Neural cell (in vitro differentiated cells): ENCODE measurements around the gene TBR1. TPM values are rescaled to one million over a fixed set of nuclear protein-coding genes. Genes with fewer than 3 reads are reported as not detected.
A peak's percentile ranks its signal among the peaks of the same experiment; 100 is the strongest.

ENCODE experiments used
- H2AFZ ChIP-seq: fragments of 200-600, 300-800 bp; sonication (generic), shearing (Covaris generic); 2 replicates; pipeline ENCODE4 v1.6.0; 2014; ENCODE audit warnings: low read depth, mild to moderate bottlenecking, antibody characterized with exemption, low read length, moderate library complexity
- H3F3A ChIP-seq: fragments of 200-600 bp; shearing (Covaris generic); 2 replicates; pipeline ENCODE4 v1.6.1; 2016; ENCODE audit warnings: mild to moderate bottlenecking, moderate library complexity, mixed read lengths, antibody characterized with exemption, low read length; ENCODE audit not compliant: insufficient read depth, poor library complexity, severe bottlenecking
- H3K27ac ChIP-seq: fragments of 200-600, 300-800 bp; sonication (generic), shearing (Covaris generic); 2 replicates; pipeline ENCODE4 v1.5.1; 2014; ENCODE audit warnings: mild to moderate bottlenecking, low read length, moderate library complexity
- H3K27me3 ChIP-seq: fragments of 300-800, 200-600 bp; sonication (generic), shearing (Covaris generic); 2 replicates; pipeline ENCODE4 v1.6.0; 2014; ENCODE audit warnings: mild to moderate bottlenecking, low read depth, low read length, moderate library complexity; ENCODE audit not compliant: insufficient read depth
- H3K36me3 ChIP-seq: fragments of 300-800, 200-600 bp; sonication (generic), shearing (Covaris generic); 2 replicates; pipeline ENCODE4 v1.5.1; 2014; ENCODE audit warnings: mild to moderate bottlenecking, antibody characterized with exemption, low read length, moderate library complexity; ENCODE audit not compliant: insufficient read depth
- H3K4me2 ChIP-seq: fragments of 300-800, 200-600 bp; sonication (generic), shearing (Covaris generic); 2 replicates; pipeline ENCODE4 v1.6.0; 2014; ENCODE audit warnings: mild to moderate bottlenecking, low read length
- H3K4me3 ChIP-seq: fragments of 300-800, 200-600 bp; sonication (generic), shearing (Covaris generic); 2 replicates; pipeline ENCODE4 v1.5.1; 2014; ENCODE audit warnings: mild to moderate bottlenecking, low read length, moderate library complexity
- H3K79me2 ChIP-seq: fragments of 200-600 bp; shearing (Covaris generic); replicated peaks from 2 replicates; pipeline ENCODE4 v1.6.0; 2014; ENCODE audit warnings: mild to moderate bottlenecking, low read length, moderate library complexity; ENCODE audit not compliant: insufficient read depth
- H3K9ac ChIP-seq: fragments of 300-800, 200-600 bp; sonication (generic), shearing (Covaris generic); 2 replicates; pipeline ENCODE4 v1.6.1; 2016; ENCODE audit warnings: mild to moderate bottlenecking, low read length, mixed read lengths
- H3K9me2 ChIP-seq: fragments of 200-600 bp; shearing (Covaris generic); 2 replicates; pipeline ENCODE4 v1.6.1; 2016; ENCODE audit warnings: mild to moderate bottlenecking, low read length, mixed read lengths; ENCODE audit not compliant: insufficient read depth
- H3K9me3 ChIP-seq: fragments of 200-600, 300-800 bp; sonication (generic), shearing (Covaris generic); 2 replicates; pipeline ENCODE4 v1.6.1; 2016; ENCODE audit warnings: mild to moderate bottlenecking, mixed run types, low read length, moderate library complexity, mixed read lengths
- H4K20me1 ChIP-seq: fragments of 200-600 bp; shearing (Covaris generic); 2 replicates; pipeline ENCODE4 v1.6.1; 2016; ENCODE audit warnings: mild to moderate bottlenecking, mixed run types; ENCODE audit not compliant: insufficient read depth
- EZH2 ChIP-seq: fragments of 200-600, 300-800 bp; shearing (Covaris generic), sonication (generic); IDR thresholded peaks from 2 replicates; pipeline ENCODE4 v1.6.1; 2014; ENCODE audit warnings: antibody characterized with exemption, low read length, borderline replicate concordance, mild to moderate bottlenecking; ENCODE audit not compliant: insufficient read depth, poor library complexity, severe bottlenecking
- MXI1 ChIP-seq: fragments of 450-650 bp; conservative IDR thresholded peaks from 2 replicates; pipeline ENCODE4 v1.6.1; 2014; ENCODE audit warnings: antibody characterized with exemption, mild to moderate bottlenecking; ENCODE audit not compliant: poor library complexity, severe bottlenecking
- POLR2AphosphoS5 ChIP-seq: IDR thresholded peaks from 2 replicates; pipeline ENCODE4 v1.6.1; 2012
- RAD21 ChIP-seq: fragments of 450-650 bp; conservative IDR thresholded peaks from 2 replicates; pipeline ENCODE4 v1.6.1; 2014; ENCODE audit warnings: antibody characterized with exemption, mild to moderate bottlenecking, moderate library complexity
- polyA plus RNA-seq: library from polyadenylated mRNA; depleted of rRNA; stranded (reverse); fragments of >200 nt; gene quantifications from 2 replicates; pipeline ENCODE4 v1.2.3, GENCODE V29; 2014
- TF ChIP-seq, protein P1 (sequence below): fragments of 450-650 bp; IDR thresholded peaks from 2 replicates; pipeline ENCODE4 v1.5.1; 2014; ENCODE audit warnings: antibody characterized with exemption, mild to moderate bottlenecking, moderate library complexity; ENCODE audit not compliant: poor library complexity, severe bottlenecking

TBR1 gene
- polyA plus RNA-seq, 1 donor from 2014 or later = 4.5 TPM

DNA sequence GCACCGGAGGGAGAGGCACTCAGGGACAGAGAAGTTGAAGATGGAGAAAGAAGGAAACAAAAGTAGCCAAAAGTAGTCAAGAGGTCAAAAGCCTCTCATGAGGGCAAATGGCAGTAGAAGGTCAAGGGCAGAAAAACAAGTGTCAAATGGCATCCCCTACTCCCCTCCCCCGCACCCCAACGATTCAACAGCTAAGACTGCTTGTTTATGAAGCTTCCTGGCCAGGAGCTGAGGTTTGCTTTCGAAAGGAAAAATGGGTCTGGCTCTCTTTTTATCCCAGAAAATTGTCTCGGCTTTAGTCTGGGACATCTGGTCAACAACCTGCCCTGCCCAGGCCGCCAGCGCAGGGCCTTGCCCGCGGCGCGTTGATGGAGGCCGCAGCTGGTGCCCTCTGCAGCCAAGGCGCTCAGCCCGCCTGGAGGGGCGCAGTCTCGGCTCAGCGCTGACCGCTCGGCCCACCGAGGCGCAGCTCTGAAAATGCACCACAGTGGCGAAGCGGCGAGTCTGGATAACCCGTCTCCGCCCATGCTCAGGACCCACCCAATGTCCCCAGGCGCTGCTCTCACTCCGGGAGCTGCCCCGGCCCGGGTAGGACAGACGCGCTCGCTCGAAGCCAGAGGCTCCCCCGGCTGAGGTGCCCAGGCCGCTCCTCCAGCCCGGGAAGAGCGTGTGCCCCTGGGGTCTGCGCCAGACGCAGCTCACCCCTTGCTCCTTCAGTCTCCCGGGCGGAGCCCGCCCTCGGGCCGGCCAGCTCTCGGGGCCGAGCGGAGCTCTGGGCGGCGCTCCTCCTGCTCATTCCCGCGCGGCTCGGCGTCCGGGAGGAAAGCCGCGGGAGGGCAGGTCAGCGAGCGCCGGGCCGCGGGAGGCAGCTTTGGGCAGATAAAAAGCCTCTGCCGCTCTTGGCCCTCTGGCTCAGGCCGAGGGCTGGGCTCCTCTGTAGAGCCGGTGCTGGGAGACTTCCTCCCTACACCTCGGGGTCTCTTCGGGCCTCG, 1.8 kb upstream of the TBR1 start:
- Histone ChIP-seq H3K9me3 (no peaks in the 10 kb centered on the region), H3F3A (no peaks in the 10 kb centered on the region), H3K4me3 (peak overlapping the region; percentile 61), H2AFZ (no peak overlapping the region), H4K20me1 (no peaks in the 10 kb centered on the region), H3K27me3 (peaks cover 67% of the 10 kb centered on the region), H3K9me2 (no peaks in the 10 kb centered on the region), H3K79me2 (no peaks in the 10 kb centered on the region), H3K36me3 (no peaks in the 10 kb centered on the region), H3K27ac (no peak overlapping the region), H3K9ac (peak overlapping the region; percentile 38), H3K4me2 (no peak overlapping the region)
- TF ChIP-seq RAD21 = no peak
- TF ChIP-seq, protein P1, sequence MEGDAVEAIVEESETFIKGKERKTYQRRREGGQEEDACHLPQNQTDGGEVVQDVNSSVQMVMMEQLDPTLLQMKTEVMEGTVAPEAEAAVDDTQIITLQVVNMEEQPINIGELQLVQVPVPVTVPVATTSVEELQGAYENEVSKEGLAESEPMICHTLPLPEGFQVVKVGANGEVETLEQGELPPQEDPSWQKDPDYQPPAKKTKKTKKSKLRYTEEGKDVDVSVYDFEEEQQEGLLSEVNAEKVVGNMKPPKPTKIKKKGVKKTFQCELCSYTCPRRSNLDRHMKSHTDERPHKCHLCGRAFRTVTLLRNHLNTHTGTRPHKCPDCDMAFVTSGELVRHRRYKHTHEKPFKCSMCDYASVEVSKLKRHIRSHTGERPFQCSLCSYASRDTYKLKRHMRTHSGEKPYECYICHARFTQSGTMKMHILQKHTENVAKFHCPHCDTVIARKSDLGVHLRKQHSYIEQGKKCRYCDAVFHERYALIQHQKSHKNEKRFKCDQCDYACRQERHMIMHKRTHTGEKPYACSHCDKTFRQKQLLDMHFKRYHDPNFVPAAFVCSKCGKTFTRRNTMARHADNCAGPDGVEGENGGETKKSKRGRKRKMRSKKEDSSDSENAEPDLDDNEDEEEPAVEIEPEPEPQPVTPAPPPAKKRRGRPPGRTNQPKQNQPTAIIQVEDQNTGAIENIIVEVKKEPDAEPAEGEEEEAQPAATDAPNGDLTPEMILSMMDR = peak; percentile 19

DNA sequence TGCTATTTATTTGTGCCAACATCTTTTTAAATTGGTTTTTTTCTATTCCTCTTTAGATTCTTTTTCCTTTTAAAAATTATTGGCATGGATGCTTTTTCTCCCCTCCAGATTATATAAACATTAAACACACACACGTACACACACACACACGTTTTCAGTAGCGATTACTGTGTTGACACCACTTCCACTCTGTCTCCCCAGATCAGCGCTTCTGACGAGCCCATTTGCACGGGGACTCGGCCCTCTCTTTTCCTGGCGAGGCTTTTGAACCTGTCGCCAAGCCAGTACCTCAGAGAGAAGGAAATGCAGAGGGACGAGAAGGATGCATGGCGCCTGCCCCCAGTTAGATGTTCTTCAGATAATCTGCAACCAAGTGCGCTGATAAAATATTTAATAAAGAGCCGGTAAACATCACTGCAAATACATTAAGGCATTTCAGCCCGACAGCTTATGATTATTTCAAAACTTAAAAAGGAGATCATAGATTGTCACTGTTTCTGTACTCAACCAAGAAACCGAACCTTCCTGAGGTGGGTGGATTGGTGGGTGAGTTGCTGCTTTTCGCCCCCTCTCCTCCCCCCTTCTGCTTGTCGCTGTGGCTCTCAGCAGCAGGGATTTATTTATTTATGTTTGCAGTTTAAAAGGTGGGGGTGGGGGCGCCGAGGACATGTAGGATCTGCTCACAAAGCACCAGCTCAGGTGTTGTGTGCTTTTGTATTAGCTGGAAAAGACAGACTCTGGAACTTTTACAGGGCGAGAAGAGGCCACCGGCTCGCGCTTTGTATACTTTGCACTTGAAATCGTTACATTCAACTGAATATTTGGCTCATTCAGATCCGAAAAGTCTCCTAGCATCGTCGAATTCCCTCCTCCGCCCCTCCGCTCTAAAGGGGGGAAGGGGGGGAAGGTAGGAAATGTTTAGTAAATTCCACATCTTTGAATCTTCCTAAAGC, 787 bp upstream of the TBR1 start:
- H3K9me3 ChIP-seq = no peaks in the 10 kb centered on the region

DNA sequence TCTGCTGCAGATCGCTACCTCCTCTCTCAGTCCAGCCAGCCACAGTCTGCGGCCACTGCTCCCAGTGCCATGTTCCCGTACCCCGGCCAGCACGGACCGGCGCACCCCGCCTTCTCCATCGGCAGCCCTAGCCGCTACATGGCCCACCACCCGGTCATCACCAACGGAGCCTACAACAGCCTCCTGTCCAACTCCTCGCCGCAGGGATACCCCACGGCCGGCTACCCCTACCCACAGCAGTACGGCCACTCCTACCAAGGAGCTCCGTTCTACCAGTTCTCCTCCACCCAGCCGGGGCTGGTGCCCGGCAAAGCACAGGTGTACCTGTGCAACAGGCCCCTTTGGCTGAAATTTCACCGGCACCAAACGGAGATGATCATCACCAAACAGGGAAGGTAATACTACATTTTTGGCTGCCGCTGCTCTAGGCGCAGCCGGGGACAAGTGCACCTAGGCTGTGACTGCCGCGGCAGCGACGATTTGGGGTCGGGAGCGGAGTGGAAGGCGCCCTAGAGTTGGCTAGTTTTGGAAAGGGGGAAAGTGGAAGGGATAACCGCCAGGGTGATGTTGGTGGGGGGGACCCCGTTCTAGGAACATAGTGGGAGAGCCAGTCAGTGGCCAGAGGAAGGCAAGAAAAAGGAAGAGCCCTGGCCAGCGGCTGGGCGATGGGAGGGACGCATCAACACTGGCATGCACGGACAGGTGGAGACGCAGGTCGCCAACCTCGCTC, 776 bp downstream of the TBR1 start:
- peak overlapping the region; percentile 64 for H3K4me3 ChIP-seq
- no peak overlapping the region for H2AFZ ChIP-seq
- H3F3A ChIP-seq = no peaks in the 10 kb centered on the region
- H3K9me2 ChIP-seq = no peaks in the 10 kb centered on the region
- TF ChIP-seq, protein P1 = no peak
- TF ChIP-seq EZH2 = peak; percentile 57
- no peaks in the 10 kb centered on the region for H3K79me2 ChIP-seq
- H3K27me3 ChIP-seq = peaks cover 92% of the 10 kb centered on the region
- H3K9ac ChIP-seq = peak overlapping the region; percentile 49
- H3K36me3 ChIP-seq = no peaks in the 10 kb centered on the region
- no peaks in the 10 kb centered on the region for H4K20me1 ChIP-seq
- no peak overlapping the region for H3K4me2 ChIP-seq
- no peaks in the 10 kb centered on the region for H3K9me3 ChIP-seq
- H3K27ac ChIP-seq = peak overlapping the region; percentile 42

More for the DNA sequence above, 787 bp upstream of the TBR1 start:
- Histone ChIP-seq H3K9ac (peak overlapping the region; percentile 38), H3K4me2 (no peak overlapping the region), H3K9me2 (no peaks in the 10 kb centered on the region), H3K27me3 (peaks cover 77% of the 10 kb centered on the region), H3K4me3 (peak overlapping the region; percentile 61), H4K20me1 (no peaks in the 10 kb centered on the region), H2AFZ (no peak overlapping the region), H3F3A (no peaks in the 10 kb centered on the region), H3K36me3 (no peaks in the 10 kb centered on the region), H3K79me2 (no peaks in the 10 kb centered on the region), H3K27ac (peak overlapping the region; percentile 9)
- TF ChIP-seq MXI1 (no peak), POLR2AphosphoS5 (peak; percentile 28)
